ENCODE measurements around the gene DPF3.

Gene DPF3

DNA sequence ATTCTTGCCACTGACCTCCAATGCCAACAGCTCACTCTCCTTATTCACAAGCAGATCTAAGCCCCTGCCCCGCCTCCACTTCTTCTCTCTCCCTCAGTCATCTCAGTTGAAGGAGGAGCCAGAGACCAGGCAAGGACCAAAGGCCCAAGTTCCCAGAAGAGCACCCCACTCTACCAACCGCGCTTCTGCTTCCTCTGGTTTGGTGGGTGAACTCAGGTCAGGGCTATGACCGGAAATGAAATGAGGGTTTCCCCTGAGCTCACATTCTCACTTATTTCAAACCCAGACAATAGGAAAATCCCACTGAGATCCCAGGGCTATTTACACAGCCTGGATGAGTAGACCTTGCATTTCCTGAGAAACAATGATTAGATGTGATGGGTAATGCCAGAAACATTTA is 9.9 kb downstream of the DPF3 start:
- peak; percentile 41 for DNase-seq (ENCODE audit: extremely low read depth, insufficient read length)
- no peak overlapping the region for H3K4me3 ChIP-seq (replicated peaks; ENCODE audit: low read depth, low read length)
- H3K36me3 ChIP-seq (ENCODE audit: control insufficient read depth, insufficient read depth, low read length), result 0 out of 2 replicates have a peak, but pooled peaks cover 1% of the 10 kb centered on the region
- no peaks in the 10 kb centered on the region for H3K27me3 ChIP-seq (replicated peaks; ENCODE audit: control insufficient read depth, insufficient read depth, low read length)
- no peak for TF ChIP-seq CTCF (IDR thresholded peaks at IDR 0.05; ENCODE audit: insufficient read depth, low read length, poor library complexity, severe bottlenecking)

- H3K4me3 ChIP-seq (replicated peaks; ENCODE audit: low read depth, low read length), result no peak overlapping the region
- no peak for DNase-seq (ENCODE audit: extremely low read depth, insufficient read length)
- 0 out of 2 replicates have a peak, but pooled peaks cover 1% of the 10 kb centered on the region for H3K36me3 ChIP-seq (ENCODE audit: control insufficient read depth, insufficient read depth, low read length)
- no peaks in the 10 kb centered on the region for H3K27me3 ChIP-seq (replicated peaks; ENCODE audit: control insufficient read depth, insufficient read depth, low read length)
- no peak for TF ChIP-seq CTCF (IDR thresholded peaks at IDR 0.05; ENCODE audit: insufficient read depth, low read length, poor library complexity, severe bottlenecking)
These were observed 10.8 kb downstream of the DPF3 start for GRCh38 chr14:72883109-72883508.

GRCh38 chr14:72882463-72882862 is 11.4 kb downstream of the DPF3 start:
- no peak for TF ChIP-seq CTCF (IDR thresholded peaks at IDR 0.05; ENCODE audit: insufficient read depth, low read length, poor library complexity, severe bottlenecking)
- Histone ChIP-seq H3K27me3 (replicated peaks; ENCODE audit: control insufficient read depth, insufficient read depth, low read length) (no peaks in the 10 kb centered on the region), H3K36me3 (ENCODE audit: control insufficient read depth, insufficient read depth, low read length) (0 out of 2 replicates have a peak, but pooled peaks cover 1% of the 10 kb centered on the region), H3K4me3 (replicated peaks; ENCODE audit: low read depth, low read length) (no peak overlapping the region)
- DNase-seq (ENCODE audit: extremely low read depth, insufficient read length), result no peak

GRCh38 chr14:72882047-72882446 is 11.9 kb downstream of the DPF3 start:
- no peak for TF ChIP-seq CTCF (IDR thresholded peaks at IDR 0.05; ENCODE audit: insufficient read depth, low read length, poor library complexity, severe bottlenecking)

GRCh38 chr14:72881543-72881942 is 12.4 kb downstream of the DPF3 start:
- no peak overlapping the region for H3K4me3 ChIP-seq (replicated peaks; ENCODE audit: low read depth, low read length)
- no peaks in the 10 kb centered on the region for H3K27me3 ChIP-seq (replicated peaks; ENCODE audit: control insufficient read depth, insufficient read depth, low read length)
- TF ChIP-seq CTCF (IDR thresholded peaks at IDR 0.05; ENCODE audit: insufficient read depth, low read length, poor library complexity, severe bottlenecking), result no peak
- DNase-seq (ENCODE audit: extremely low read depth, insufficient read length), result no peak
- 0 out of 2 replicates have a peak, but pooled peaks cover 1% of the 10 kb centered on the region for H3K36me3 ChIP-seq (ENCODE audit: control insufficient read depth, insufficient read depth, low read length)

More at GRCh38 chr14:72882047-72882446, 11.9 kb downstream of the DPF3 start:
- Histone ChIP-seq H3K27me3 (replicated peaks; ENCODE audit: control insufficient read depth, insufficient read depth, low read length) (no peaks in the 10 kb centered on the region), H3K4me3 (replicated peaks; ENCODE audit: low read depth, low read length) (no peak overlapping the region), H3K36me3 (ENCODE audit: control insufficient read depth, insufficient read depth, low read length) (0 out of 2 replicates have a peak, but pooled peaks cover 1% of the 10 kb centered on the region)
- no peak for DNase-seq (ENCODE audit: extremely low read depth, insufficient read length)

DNA sequence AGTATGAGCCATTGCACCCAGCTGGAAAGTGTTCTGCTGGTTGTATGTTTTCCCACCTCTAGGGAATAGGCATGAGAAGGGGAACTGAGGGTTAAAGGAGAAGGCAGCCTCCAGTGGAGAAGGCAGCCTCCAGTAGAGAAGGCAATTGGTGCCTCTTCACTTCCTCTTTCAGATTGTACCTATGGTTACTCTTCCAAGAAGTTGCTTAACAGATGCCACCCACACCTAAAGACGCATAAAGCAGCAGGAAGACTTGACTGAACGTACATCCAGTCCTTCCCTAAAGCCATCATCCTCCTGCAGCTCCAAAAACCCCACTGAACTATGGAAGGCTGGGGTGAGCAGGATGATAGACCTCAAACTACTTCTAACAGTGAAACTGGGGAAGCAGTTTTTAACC is 13.1 kb downstream of the DPF3 start:
- TF ChIP-seq CTCF (IDR thresholded peaks at IDR 0.05; ENCODE audit: insufficient read depth, low read length, poor library complexity, severe bottlenecking), result no peak
- DNase-seq (ENCODE audit: extremely low read depth, insufficient read length), result no peak
- peaks cover 1% of the 10 kb centered on the region; the same call in 1 of the 2 replicates for H3K36me3 ChIP-seq (ENCODE audit: control insufficient read depth, insufficient read depth, low read length)

More for the DNA sequence above, 13.1 kb downstream of the DPF3 start:
- Histone ChIP-seq H3K27me3 (replicated peaks; ENCODE audit: control insufficient read depth, insufficient read depth, low read length) (no peaks in the 10 kb centered on the region), H3K4me3 (replicated peaks; ENCODE audit: low read depth, low read length) (no peak overlapping the region)
